Measurements from ENCODE around the gene CNTN4. TPM values are rescaled to one million over a fixed set of nuclear protein-coding genes. Genes with fewer than 3 reads are reported as not detected.

The CNTN4 gene
- polyA plus RNA-seq, 1 donor (not counting 4 experiments of a cell fraction or from before 2014, with no cell fraction given) = not detected

DNA sequence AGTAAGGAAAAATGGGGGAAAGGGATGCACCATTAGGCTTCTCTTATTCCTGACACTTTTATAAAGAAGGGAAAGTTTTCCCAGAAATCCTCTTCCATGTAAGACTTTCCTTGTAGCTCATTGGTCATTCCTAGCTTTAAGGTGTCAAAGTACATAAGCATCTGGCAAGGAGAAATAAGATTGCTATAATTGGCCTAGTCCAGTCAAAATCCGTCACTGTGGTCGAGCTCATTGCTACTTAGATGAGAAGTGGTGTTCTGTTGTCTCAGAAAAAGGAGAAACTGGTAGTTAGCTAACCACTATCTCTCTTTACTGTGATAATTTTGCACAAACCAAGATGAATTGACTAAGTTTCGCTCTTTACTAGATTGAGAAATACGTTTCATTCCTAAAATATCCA, 370.1 kb downstream of the CNTN4 start:
- dilution Hi-C loops (cut with MboI; ENCODE audit: extremely low pct_ligation_motif_present, low sequenced_read_pairs) = no loop called here
- H3K79me2 ChIP-seq (ENCODE audit: control insufficient read depth, insufficient read depth, low read length) = no peaks in the 10 kb centered on the region
- TF ChIP-seq CTCF (optimal IDR thresholded peaks at IDR 0.05 in 1 of 3, IDR thresholded peaks at IDR 0.05 in 1 of 3, conservative IDR thresholded peaks at IDR 0.05 in 1 of 3; ENCODE audit: extremely low read depth in 1 of 3, insufficient read depth in 2 of 3, low read length in 3 of 3) (no peak), EZH2 (IDR thresholded peaks at IDR 0.05; ENCODE audit: low read length) (no peak)
- no peaks in the 10 kb centered on the region for H3K36me3 ChIP-seq (ENCODE audit: control insufficient read depth in 2 of 2, extremely low read depth in 1 of 2, insufficient read depth in 2 of 2, low read length in 2 of 2)
- no peaks in the 10 kb centered on the region for H4K20me1 ChIP-seq (ENCODE audit: control insufficient read depth, extremely low read depth, insufficient read depth, low read length)
- no peak overlapping the region for H3K4me3 ChIP-seq (ENCODE audit: control insufficient read depth in 2 of 3, extremely low read depth in 1 of 3, insufficient read depth in 2 of 3, low read depth in 1 of 3, low read length in 3 of 3)
- no peak for DNase-seq (ENCODE audit: low read depth, low spot score)
- H3K27ac ChIP-seq (ENCODE audit: control insufficient read depth, insufficient read depth, low read length) = no peak overlapping the region
- no peaks in the 10 kb centered on the region for H3K9me1 ChIP-seq (ENCODE audit: control insufficient read depth, extremely low read depth, insufficient read depth, low read length)
- no peaks in the 10 kb centered on the region for H3K27me3 ChIP-seq (ENCODE audit: control insufficient read depth, extremely low read depth, insufficient read depth, low read length)
- H3K4me2 ChIP-seq (ENCODE audit: control insufficient read depth, extremely low read depth, insufficient read depth, low read depth, low read length) = no peak overlapping the region
- no peak for FAIRE-seq
- H3K9me3 ChIP-seq (ENCODE audit: control insufficient read depth, low read depth, low read length) = no peaks in the 10 kb centered on the region
- no peak overlapping the region for H3K9ac ChIP-seq (ENCODE audit: control insufficient read depth, extremely low read depth, insufficient read depth, low read length)
- H3K4me1 ChIP-seq (ENCODE audit: control insufficient read depth, extremely low read depth, insufficient read depth, low read length) = no peaks in the 10 kb centered on the region
- H2AFZ ChIP-seq (ENCODE audit: control insufficient read depth, low read length) = no peak overlapping the region

DNA sequence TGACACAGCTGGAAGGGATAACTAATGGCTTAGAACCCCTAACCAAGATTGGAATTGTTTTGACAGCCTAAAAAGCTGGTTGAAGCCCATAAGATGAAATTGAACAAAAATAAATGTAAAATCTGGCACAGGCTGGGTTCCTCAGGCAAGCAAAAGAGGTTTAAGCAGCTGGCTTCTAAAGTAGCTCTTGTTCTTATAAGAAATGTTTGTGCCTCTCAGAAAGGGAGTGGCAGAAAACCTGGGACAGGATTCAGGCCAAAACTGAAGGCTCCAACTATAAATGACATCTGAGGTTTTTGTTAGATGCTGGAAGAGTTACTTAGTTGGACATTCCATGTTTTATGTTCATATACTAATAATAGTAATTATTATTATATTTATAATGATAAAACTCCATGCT, 378.3 kb downstream of the CNTN4 start:
- Histone ChIP-seq H4K20me1 (ENCODE audit: control insufficient read depth, extremely low read depth, insufficient read depth, low read length) (no peaks in the 10 kb centered on the region), H3K4me2 (ENCODE audit: control insufficient read depth, extremely low read depth, insufficient read depth, low read depth, low read length) (no peak overlapping the region), H3K9me1 (ENCODE audit: control insufficient read depth, extremely low read depth, insufficient read depth, low read length) (no peaks in the 10 kb centered on the region), H3K9ac (ENCODE audit: control insufficient read depth, extremely low read depth, insufficient read depth, low read length) (no peak overlapping the region), H3K27ac (ENCODE audit: control insufficient read depth, insufficient read depth, low read length) (no peak overlapping the region), H3K9me3 (ENCODE audit: control insufficient read depth, low read depth, low read length) (no peaks in the 10 kb centered on the region), H3K4me3 (ENCODE audit: control insufficient read depth in 2 of 3, extremely low read depth in 1 of 3, insufficient read depth in 2 of 3, low read depth in 1 of 3, low read length in 3 of 3) (no peak overlapping the region), H2AFZ (ENCODE audit: control insufficient read depth, low read length) (no peak overlapping the region), H3K4me1 (ENCODE audit: control insufficient read depth, extremely low read depth, insufficient read depth, low read length) (no peaks in the 10 kb centered on the region), H3K27me3 (ENCODE audit: control insufficient read depth, extremely low read depth, insufficient read depth, low read length) (no peaks in the 10 kb centered on the region), H3K36me3 (ENCODE audit: control insufficient read depth in 2 of 2, extremely low read depth in 1 of 2, insufficient read depth in 2 of 2, low read length in 2 of 2) (no peaks in the 10 kb centered on the region), H3K79me2 (ENCODE audit: control insufficient read depth, insufficient read depth, low read length) (no peaks in the 10 kb centered on the region)
- DNase-seq (ENCODE audit: low read depth, low spot score) = no peak
- FAIRE-seq = no peak
- TF ChIP-seq EZH2 (IDR thresholded peaks at IDR 0.05; ENCODE audit: low read length) (no peak), CTCF (optimal IDR thresholded peaks at IDR 0.05 in 1 of 3, IDR thresholded peaks at IDR 0.05 in 1 of 3, conservative IDR thresholded peaks at IDR 0.05 in 1 of 3; ENCODE audit: extremely low read depth in 1 of 3, insufficient read depth in 2 of 3, low read length in 3 of 3) (no peak)
- dilution Hi-C loops (cut with MboI; ENCODE audit: extremely low pct_ligation_motif_present, low sequenced_read_pairs) = no loop called here

Measured in keratinocyte (primary cell).